ENCODE data around the gene YTHDF1. TPM values are rescaled to one million over a fixed set of nuclear protein-coding genes. Genes with fewer than 3 reads are reported as not detected.

Gene YTHDF1
- 59.0 and 59.4 TPM in 2 replicates for total RNA-seq
- long read RNA-seq, partial matches to known transcripts, result 16 of 18 reads
- long read RNA-seq, other reads (novel, unspliced or antisense), result 2 of 18 reads

- no peak for TF ChIP-seq CTCF (conservative IDR thresholded peaks at IDR 0.05)
- H3K36me3 Mint-ChIP-seq (ENCODE audit: low read depth), result peaks cover 7% of the 10 kb centered on the region
- peaks cover 40% of the 10 kb centered on the region for H3K4me1 Mint-ChIP-seq
- peak within 1 kb of the TSS; percentile 100 for H3K4me3 Mint-ChIP-seq
- no peaks in the 10 kb centered on the region for H3K9me3 Mint-ChIP-seq
- peak; percentile 92 for DNase-seq (ENCODE audit: low read depth, low spot score)
- H3K27me3 Mint-ChIP-seq (ENCODE audit: low read depth), result peaks cover 14% of the 10 kb centered on the region
- peak within 1 kb of the TSS; percentile 96 for H3K27ac Mint-ChIP-seq (ENCODE audit: unreplicated experiment)
Observed at GRCh38 chr20:63216041-63216848, at the start of gene YTHDF1. YTHDF1 (minus strand) TSS chr20:63216131; CDS start chr20:63215892, 239 bp downstream.

- Mint-ChIP-seq H3K4me3 (no peak overlapping the region), H3K9me3 (no peaks in the 10 kb centered on the region), H3K27ac (ENCODE audit: unreplicated experiment) (no peak overlapping the region), H3K27me3 (ENCODE audit: low read depth) (no peaks in the 10 kb centered on the region), H3K4me1 (peaks cover 44% of the 10 kb centered on the region), H3K36me3 (ENCODE audit: low read depth) (no peaks in the 10 kb centered on the region)
- no peak for TF ChIP-seq CTCF (conservative IDR thresholded peaks at IDR 0.05)
- DNase-seq (ENCODE audit: low read depth, low spot score), result no peak
Observed at GRCh38 chr20:63264519-63264918, 48.6 kb upstream of the YTHDF1 start.

- Mint-ChIP-seq H3K27ac (ENCODE audit: unreplicated experiment) (no peak overlapping the region), H3K9me3 (no peaks in the 10 kb centered on the region), H3K27me3 (ENCODE audit: low read depth) (no peaks in the 10 kb centered on the region), H3K4me3 (no peak overlapping the region), H3K4me1 (peaks cover 47% of the 10 kb centered on the region), H3K36me3 (ENCODE audit: low read depth) (no peaks in the 10 kb centered on the region)
- DNase-seq (ENCODE audit: low read depth, low spot score), result no peak
- TF ChIP-seq CTCF (conservative IDR thresholded peaks at IDR 0.05), result no peak
Observed at GRCh38 chr20:63264000-63264399, 48.1 kb upstream of the YTHDF1 start.

GRCh38 chr20:63262836-63263235 lies 46.9 kb upstream of the YTHDF1 start:
- Mint-ChIP-seq H3K4me3 (peak overlapping the region; percentile 22), H3K4me1 (peaks cover 42% of the 10 kb centered on the region), H3K27ac (ENCODE audit: unreplicated experiment) (no peak overlapping the region), H3K9me3 (no peaks in the 10 kb centered on the region), H3K36me3 (ENCODE audit: low read depth) (no peaks in the 10 kb centered on the region), H3K27me3 (ENCODE audit: low read depth) (no peaks in the 10 kb centered on the region)
- no peak for DNase-seq (ENCODE audit: low read depth, low spot score)
- TF ChIP-seq CTCF (conservative IDR thresholded peaks at IDR 0.05), result no peak

GRCh38 chr20:63261795-63262528 lies 46.0 kb upstream of the YTHDF1 start:
- peaks cover 44% of the 10 kb centered on the region for H3K4me1 Mint-ChIP-seq
- H3K36me3 Mint-ChIP-seq (ENCODE audit: low read depth), result peaks cover 2% of the 10 kb centered on the region
- no peaks in the 10 kb centered on the region for H3K27me3 Mint-ChIP-seq (ENCODE audit: low read depth)
- H3K9me3 Mint-ChIP-seq, result no peaks in the 10 kb centered on the region
- no peak for DNase-seq (ENCODE audit: low read depth, low spot score)
- TF ChIP-seq CTCF (conservative IDR thresholded peaks at IDR 0.05), result no peak
- H3K4me3 Mint-ChIP-seq, result peak overlapping the region; percentile 39
- peak overlapping the region; percentile 93 for H3K27ac Mint-ChIP-seq (ENCODE audit: unreplicated experiment)

All from neural crest cell (in vitro differentiated cells).